HepG2 (cell line): ENCODE measurements around the gene ATP7B. TPM values are rescaled to one million over a fixed set of nuclear protein-coding genes. Genes with fewer than 3 reads are reported as not detected.
A peak's percentile ranks its signal among the peaks of the same experiment; 100 is the strongest.

Experiments used
- FIP1L1 ChIP-seq: fragments of 200-400 bp; formaldehyde crosslinking; IDR thresholded peaks from 2 replicates; pipeline ENCODE4 v1.6.1; 2018; ENCODE audit warnings: low read depth, mild to moderate bottlenecking, low read length, moderate library complexity, borderline replicate concordance; ENCODE audit not compliant: insufficient read depth
- HNRNPLL ChIP-seq: fragments of 200-400 bp; formaldehyde crosslinking; IDR thresholded peaks from 2 replicates; pipeline ENCODE4 v1.6.1; 2017; ENCODE audit warnings: mild to moderate bottlenecking, low read depth, low read length; ENCODE audit not compliant: poor library complexity, severe bottlenecking
- HOXA3 ChIP-seq: sonication (generic); formaldehyde crosslinking; IDR thresholded peaks from 2 replicates; pipeline ENCODE4 v1.5.0; 2020; ENCODE audit warnings: missing genetic modification reagents
- KAT2B ChIP-seq: fragments of 150-350 bp; IDR thresholded peaks from 2 replicates; pipeline ENCODE4 v1.6.1; 2014; ENCODE audit warnings: low read depth, low read length, borderline replicate concordance
- KDM2A ChIP-seq: sonication (generic); formaldehyde crosslinking; IDR thresholded peaks from 2 replicates; pipeline ENCODE4 v1.4.0; 2020; ENCODE audit warnings: low read depth, missing genetic modification reagents, borderline replicate concordance
- NFATC3 ChIP-seq: sonication (generic); formaldehyde crosslinking; IDR thresholded peaks from 2 replicates; pipeline ENCODE4 v1.5.1; 2020; ENCODE audit warnings: mild to moderate bottlenecking, missing genetic modification reagents
- NR3C1 ChIP-seq: sonication (generic); formaldehyde crosslinking; IDR thresholded peaks from 2 replicates; pipeline ENCODE4 v1.4.0; 2020; ENCODE audit warnings: missing genetic modification reagents
- PHF8 ChIP-seq: sonication (generic); formaldehyde crosslinking; IDR thresholded peaks from 2 replicates; pipeline ENCODE4 v1.5.0; 2020; ENCODE audit warnings: missing genetic modification reagents
- SIN3B ChIP-seq: fragments of 150-350 bp; IDR thresholded peaks from 2 replicates; pipeline ENCODE4 v1.6.1; 2014; ENCODE audit warnings: low read length
- SMAD9 ChIP-seq: sonication (generic); formaldehyde crosslinking; IDR thresholded peaks from 2 replicates; pipeline ENCODE4 v1.5.1; 2020; ENCODE audit warnings: mild to moderate bottlenecking, missing genetic modification reagents
- SSRP1 ChIP-seq: IDR thresholded peaks from 2 replicates; pipeline ENCODE4 v1.6.1; 2016; ENCODE audit warnings: control low read depth
- TCF7L2 ChIP-seq: IDR thresholded peaks from 2 replicates; pipeline ENCODE4 v1.6.1; 2011; ENCODE audit warnings: mild to moderate bottlenecking, low read depth, low read length, moderate library complexity
- TEAD2 ChIP-seq: sonication (generic); formaldehyde crosslinking; IDR thresholded peaks from 2 replicates; pipeline ENCODE4 v1.9.0; 2021; ENCODE audit warnings: missing genetic modification reagents
- TP53 ChIP-seq: sonication (generic); formaldehyde crosslinking; conservative IDR thresholded peaks from 2 replicates; pipeline ENCODE4 v1.4.0; 2020; ENCODE audit warnings: missing genetic modification reagents
- TRIM24 ChIP-seq: sonication (generic); formaldehyde crosslinking; IDR thresholded peaks from 2 replicates; pipeline ENCODE4 v1.8.0; 2022; ENCODE audit warnings: mild to moderate bottlenecking, missing genetic modification reagents
- ZFP36L1 ChIP-seq: sonication (generic); formaldehyde crosslinking; IDR thresholded peaks from 2 replicates; pipeline ENCODE4 v1.8.0; 2022; ENCODE audit warnings: mild to moderate bottlenecking, missing genetic modification reagents, moderate library complexity
- ZFP41 ChIP-seq: sonication (generic); formaldehyde crosslinking; IDR thresholded peaks from 2 replicates; pipeline ENCODE4 v1.4.0; 2020; ENCODE audit warnings: mild to moderate bottlenecking, missing genetic modification reagents, borderline replicate concordance
- ZNF143 ChIP-seq: sonication (generic); formaldehyde crosslinking; IDR thresholded peaks from 2 replicates; pipeline ENCODE4 v1.4.0; 2020; ENCODE audit warnings: missing genetic modification reagents
- ZNF383 ChIP-seq: sonication (generic); formaldehyde crosslinking; IDR thresholded peaks from 2 replicates; pipeline ENCODE4 v1.4.0; 2020; ENCODE audit warnings: missing genetic modification reagents, mild to moderate bottlenecking, borderline replicate concordance
- ZNF484 ChIP-seq: sonication (generic); formaldehyde crosslinking; IDR thresholded peaks from 2 replicates; pipeline ENCODE4 v1.5.1; 2020; ENCODE audit warnings: mild to moderate bottlenecking, low read depth, missing genetic modification reagents, borderline replicate concordance
- ZNF552 ChIP-seq: sonication (generic); formaldehyde crosslinking; IDR thresholded peaks from 2 replicates; pipeline ENCODE4 v1.9.0; 2022; ENCODE audit warnings: missing genetic modification reagents, mild to moderate bottlenecking, borderline replicate concordance
- ZNF780A ChIP-seq: sonication (generic); formaldehyde crosslinking; IDR thresholded peaks from 2 replicates; pipeline ENCODE4 v1.8.0; 2022; ENCODE audit warnings: mild to moderate bottlenecking, missing genetic modification reagents, moderate library complexity
- ZNF782 ChIP-seq: sonication (generic); formaldehyde crosslinking; IDR thresholded peaks from 2 replicates; pipeline ENCODE4 v1.4.0; 2020; ENCODE audit warnings: missing genetic modification reagents, mild to moderate bottlenecking, borderline replicate concordance
- ZSCAN25 ChIP-seq: sonication (generic); formaldehyde crosslinking; IDR thresholded peaks from 2 replicates; pipeline ENCODE4 v1.8.0; 2022; ENCODE audit warnings: mild to moderate bottlenecking, missing genetic modification reagents
- ZSCAN29 ChIP-seq: sonication (generic); formaldehyde crosslinking; conservative IDR thresholded peaks from 2 replicates; pipeline ENCODE4 v1.4.0; 2020; ENCODE audit warnings: mild to moderate bottlenecking, missing genetic modification reagents
- polyA plus RNA-seq, 8 experiments: library from polyadenylated mRNA; depleted of rRNA in 3 of 8; stranded (reverse) in 7 of 8; unstranded in 1 of 8; fragments of >200 nt; fragmentation: Illumina TruSeq in 4 of 8; extraction: Trizol in 4 of 8; gene quantifications; 2 replicates each; pipeline versions ENCODE4 v1.2.1 to v1.2.3, GENCODE V29; 2011 to 2016; ENCODE audit warnings: low read depth in 4 of 8, missing spikeins in 1 of 8, mixed read lengths in 1 of 8; ENCODE audit not compliant: insufficient read depth in 1 of 8
- total RNA-seq, 5 experiments: library from RNA; depleted of rRNA; stranded (reverse); fragments of >200 nt; fragmentation: Illumina TruSeq; extraction: Trizol; gene quantifications; 2 replicates each; pipeline ENCODE4 v1.2.3, GENCODE V29; 2016; ENCODE audit warnings: low read depth in 1 of 5
- TF ChIP-seq, protein P1 (sequence below): sonication (generic); formaldehyde crosslinking; IDR thresholded peaks from 2 replicates; pipeline ENCODE4 v1.4.0; 2020; ENCODE audit warnings: mild to moderate bottlenecking, missing genetic modification reagents
- TF ChIP-seq, protein P2 (sequence below): fragments of 450-650 bp; IDR thresholded peaks from 2 replicates; pipeline ENCODE4 v1.6.1; 2016
- TF ChIP-seq, protein P3 (sequence below): sonication (generic); formaldehyde crosslinking; conservative IDR thresholded peaks from 2 replicates; pipeline ENCODE4 v1.8.1; 2023; ENCODE audit warnings: missing genetic modification reagents

ATP7B gene
- total and polyA plus RNA-seq, 2 of the 13 experiments (the other 11 are each of a cell fraction or from before 2014, with no cell fraction given), result 31.8 to 57.4 TPM

DNA sequence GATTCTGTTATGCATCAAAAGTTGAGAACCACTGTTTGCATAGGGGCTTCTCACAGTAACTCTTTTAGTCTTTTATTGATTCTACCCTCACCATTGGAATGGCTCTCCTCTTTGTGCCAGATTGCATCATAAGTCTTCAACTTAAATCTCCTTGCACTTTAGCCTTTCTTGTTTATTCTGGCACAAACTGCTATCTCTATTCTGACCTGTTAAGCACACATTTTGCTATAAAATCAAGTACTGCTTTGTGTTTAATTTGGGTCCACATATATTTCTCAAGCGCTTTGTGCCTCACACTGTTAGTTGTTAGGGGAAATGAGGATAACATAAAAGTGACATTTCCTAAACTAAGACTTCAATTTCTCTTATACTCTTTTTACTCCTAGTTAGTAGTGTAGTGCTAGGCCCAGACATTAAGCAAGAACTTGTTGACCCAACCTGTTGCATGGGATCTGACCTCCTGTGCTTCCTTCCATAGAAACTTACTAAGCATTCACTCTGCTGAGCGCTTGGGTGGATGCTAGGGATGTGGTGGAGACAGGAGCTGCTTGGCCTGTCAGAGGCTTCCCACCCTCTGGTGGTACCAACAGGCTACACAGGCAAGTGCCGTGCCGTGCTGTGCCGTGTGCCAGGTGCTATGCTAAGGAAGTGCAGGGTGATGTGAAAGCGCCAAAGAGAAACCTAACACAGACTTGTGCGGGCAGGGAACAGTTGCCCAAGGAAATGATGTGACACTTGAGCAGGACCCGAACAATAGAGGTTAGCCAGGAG lies 14.4 kb upstream of the ATP7B start (continued):
- no peak for TF ChIP-seq SMAD9
- TF ChIP-seq TRIM24 (CRISPR knock-in tag), result 0 out of 2 replicates have a peak, but pooled peaks have one; percentile 48
- no peak for TF ChIP-seq ZFP36L1 (CRISPR knock-in tag)
- no peak for TF ChIP-seq KAT2B
- TF ChIP-seq SSRP1, result no peak
- no peak for TF ChIP-seq ZNF383
- no peak for TF ChIP-seq SIN3B
- TF ChIP-seq ZNF143, result no peak
- no peak for TF ChIP-seq ZNF782 (CRISPR knock-in tag)
- TF ChIP-seq FIP1L1, result no peak
- 0 out of 2 replicates have a peak, but pooled peaks have one; percentile 22 for TF ChIP-seq ZNF780A (CRISPR knock-in tag)
- no peak for TF ChIP-seq ZSCAN25
- peak; percentile 82 for TF ChIP-seq ZSCAN29 (CRISPR knock-in tag)
- TF ChIP-seq, protein P1, sequence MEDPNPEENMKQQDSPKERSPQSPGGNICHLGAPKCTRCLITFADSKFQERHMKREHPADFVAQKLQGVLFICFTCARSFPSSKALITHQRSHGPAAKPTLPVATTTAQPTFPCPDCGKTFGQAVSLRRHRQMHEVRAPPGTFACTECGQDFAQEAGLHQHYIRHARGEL, result no peak
- no peak for TF ChIP-seq ZNF552 (CRISPR knock-in tag)
- TF ChIP-seq KDM2A (CRISPR knock-in tag), result no peak
- no peak for TF ChIP-seq NFATC3 (CRISPR knock-in tag)
- no peak for TF ChIP-seq PHF8 (CRISPR knock-in tag)
- TF ChIP-seq TP53, result no peak
- TF ChIP-seq, protein P2, sequence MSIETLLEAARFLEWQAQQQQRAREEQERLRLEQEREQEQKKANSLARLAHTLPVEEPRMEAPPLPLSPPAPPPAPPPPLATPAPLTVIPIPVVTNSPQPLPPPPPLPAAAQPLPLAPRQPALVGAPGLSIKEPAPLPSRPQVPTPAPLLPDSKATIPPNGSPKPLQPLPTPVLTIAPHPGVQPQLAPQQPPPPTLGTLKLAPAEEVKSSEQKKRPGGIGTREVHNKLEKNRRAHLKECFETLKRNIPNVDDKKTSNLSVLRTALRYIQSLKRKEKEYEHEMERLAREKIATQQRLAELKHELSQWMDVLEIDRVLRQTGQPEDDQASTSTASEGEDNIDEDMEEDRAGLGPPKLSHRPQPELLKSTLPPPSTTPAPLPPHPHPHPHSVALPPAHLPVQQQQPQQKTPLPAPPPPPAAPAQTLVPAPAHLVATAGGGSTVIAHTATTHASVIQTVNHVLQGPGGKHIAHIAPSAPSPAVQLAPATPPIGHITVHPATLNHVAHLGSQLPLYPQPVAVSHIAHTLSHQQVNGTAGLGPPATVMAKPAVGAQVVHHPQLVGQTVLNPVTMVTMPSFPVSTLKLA, result no peak
- TF ChIP-seq ZNF484, result no peak
- 0 out of 2 replicates have a peak, but pooled peaks have one; percentile 20 for TF ChIP-seq HOXA3 (CRISPR knock-in tag)
- TF ChIP-seq, protein P3, sequence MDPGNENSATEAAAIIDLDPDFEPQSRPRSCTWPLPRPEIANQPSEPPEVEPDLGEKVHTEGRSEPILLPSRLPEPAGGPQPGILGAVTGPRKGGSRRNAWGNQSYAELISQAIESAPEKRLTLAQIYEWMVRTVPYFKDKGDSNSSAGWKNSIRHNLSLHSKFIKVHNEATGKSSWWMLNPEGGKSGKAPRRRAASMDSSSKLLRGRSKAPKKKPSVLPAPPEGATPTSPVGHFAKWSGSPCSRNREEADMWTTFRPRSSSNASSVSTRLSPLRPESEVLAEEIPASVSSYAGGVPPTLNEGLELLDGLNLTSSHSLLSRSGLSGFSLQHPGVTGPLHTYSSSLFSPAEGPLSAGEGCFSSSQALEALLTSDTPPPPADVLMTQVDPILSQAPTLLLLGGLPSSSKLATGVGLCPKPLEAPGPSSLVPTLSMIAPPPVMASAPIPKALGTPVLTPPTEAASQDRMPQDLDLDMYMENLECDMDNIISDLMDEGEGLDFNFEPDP (CRISPR knock-in tag), result 0 out of 2 replicates have a peak, but pooled peaks have one; percentile 77
- TF ChIP-seq NR3C1, result no peak
- TF ChIP-seq ZFP41, result no peak
- TF ChIP-seq TCF7L2, result no peak
- no peak for TF ChIP-seq HNRNPLL
- no peak for TF ChIP-seq TEAD2 (CRISPR knock-in tag)
